NCI-H146 treated with DMSO at 0.1 percent for 48 hours (cell line): Measurements from ENCODE around the gene AMPH.

Source experiments
- DNase-seq: peaks from one replicate; lab custom pipeline; 2025; ENCODE audit not compliant: unreplicated experiment; lab: John Stamatoyannopoulos, UW

Gene AMPH

DNA sequence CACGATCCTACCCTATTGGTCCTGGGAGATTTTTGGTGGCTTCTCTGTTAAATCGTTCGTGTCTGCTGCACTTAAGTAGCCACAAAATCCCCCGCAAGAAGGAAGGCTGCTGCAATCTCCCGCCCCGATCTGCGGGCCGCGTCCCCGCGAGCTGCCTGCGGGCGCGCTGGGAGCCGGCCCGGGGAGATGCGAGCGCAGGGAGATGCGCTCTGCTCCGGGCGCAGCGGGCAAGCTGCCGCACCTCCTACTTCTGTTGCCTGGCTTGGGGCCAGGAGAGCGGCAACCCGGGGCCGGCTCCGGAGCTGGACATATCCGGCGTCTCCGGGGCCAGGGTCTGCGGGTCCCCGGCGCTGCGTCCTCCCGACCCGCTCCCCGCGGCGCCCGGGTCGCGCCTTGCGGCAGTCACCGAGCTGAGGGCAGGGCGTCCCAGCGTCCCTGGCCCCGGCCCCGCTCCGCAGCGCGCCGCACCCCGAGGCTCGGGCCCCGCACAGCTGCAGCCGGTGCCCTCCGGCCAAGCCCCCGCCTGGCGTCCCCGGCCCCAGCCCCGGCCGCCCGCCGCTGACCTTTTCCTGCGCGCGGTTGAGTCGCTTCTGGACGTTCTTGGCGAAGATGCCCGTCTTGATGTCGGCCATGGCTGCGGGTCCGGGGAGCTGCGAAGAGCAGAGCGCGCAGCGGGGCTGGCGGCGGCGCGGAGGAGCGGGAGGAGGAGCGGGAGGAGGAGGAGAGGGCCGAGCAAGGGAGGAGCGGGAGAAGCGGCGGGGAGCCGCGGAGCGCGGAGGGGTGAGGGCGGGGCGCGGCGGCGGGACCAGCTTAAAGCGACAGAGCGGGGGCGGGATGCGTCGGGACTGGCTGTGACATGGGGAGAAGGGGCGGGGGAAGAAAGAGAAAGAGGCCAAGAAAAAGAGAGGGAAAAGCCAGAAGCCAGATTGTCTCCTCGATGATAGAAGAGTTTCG lies at the start of gene AMPH:
AMPH (minus strand) TSS at position 654 of the 954 bp plus-strand sequence; CDS start at position 632, 22 bp downstream.
- peak; percentile 20 for DNase-seq

- DNase-seq = no peak
Observed at GRCh38 chr7:38679419-38679818, 48.2 kb upstream of the AMPH start.

DNA sequence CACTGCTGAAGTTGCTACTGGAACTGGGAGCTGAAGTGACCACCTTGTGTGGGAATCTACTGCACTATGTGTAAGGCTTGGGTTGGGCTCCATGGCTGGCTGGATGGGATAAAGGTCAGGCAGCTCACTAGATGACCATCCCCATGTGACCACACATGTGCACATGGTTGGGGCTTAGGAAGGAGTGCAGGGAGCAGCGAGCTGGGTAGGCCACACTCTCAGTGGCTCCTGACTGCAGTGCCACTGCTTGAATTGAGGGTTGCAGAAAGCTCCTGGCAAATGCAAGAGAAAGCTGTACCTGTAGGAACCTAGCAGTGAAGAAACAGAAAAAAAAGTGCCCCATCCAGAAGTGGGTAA lies 47.5 kb upstream of the AMPH start:
- no peak for DNase-seq

DNA sequence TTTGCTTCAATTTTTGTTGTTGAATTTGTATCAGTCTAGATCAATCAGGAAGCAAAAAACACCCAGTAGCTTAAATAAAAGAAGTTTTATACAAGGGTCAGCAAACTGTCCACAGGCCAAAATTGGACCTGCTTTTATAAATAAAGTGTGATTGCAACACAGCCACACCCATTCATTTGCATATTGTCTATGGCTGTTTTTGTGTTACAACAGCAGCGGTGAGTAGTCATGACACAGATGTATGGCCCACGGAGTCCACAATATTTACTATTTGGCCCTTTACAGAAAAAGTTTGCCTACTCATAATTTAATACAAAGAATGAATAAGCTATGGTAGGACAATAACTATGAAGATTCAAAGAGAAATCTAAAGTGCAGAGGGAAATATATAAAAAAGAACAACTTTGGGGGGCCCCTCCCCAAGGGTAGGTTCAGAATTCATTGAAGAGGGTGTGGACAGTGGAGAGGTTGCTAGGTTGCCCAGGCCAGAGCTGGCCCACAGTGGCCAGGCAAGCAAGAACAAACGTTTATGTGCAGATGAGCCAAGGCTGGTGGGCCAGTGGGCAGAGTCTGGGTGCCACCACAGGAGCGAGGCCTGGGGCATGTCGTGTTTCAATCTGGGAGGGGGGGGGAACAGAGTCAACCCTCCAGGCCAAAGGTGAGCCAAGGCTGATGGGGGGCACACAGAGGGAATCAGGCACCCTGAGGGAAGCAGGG lies 47.0 kb upstream of the AMPH start:
- DNase-seq = no peak

DNA sequence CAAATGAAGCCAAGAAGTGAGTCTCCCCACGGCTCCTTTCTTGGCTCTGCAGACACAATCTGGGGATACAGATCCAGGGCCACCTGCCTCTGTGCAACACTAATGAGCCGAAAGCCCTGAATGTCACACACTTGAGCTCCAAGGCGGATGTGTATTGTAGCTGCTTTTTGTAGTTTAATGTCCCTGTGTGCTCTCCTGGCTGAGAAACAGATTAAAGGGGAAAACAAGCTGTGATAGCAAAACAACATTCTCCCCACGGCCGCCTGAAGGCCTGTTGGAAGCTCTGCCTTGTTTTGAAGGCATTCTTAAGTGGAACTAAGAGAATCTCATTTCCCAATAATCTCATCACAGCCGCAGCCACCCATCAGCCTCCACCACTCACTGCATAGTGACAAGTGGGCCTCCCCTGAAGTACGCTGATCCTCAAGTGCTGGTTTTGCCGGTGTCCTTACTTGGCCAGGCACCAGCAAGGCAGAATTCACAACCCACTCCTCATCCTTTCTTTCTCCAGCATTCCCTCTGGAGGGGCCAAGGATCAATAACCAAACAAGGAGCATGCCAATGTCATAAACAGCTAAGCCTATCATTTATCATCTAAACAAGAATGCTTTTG lies 44.4 kb upstream of the AMPH start:
- no peak for DNase-seq

- no peak for DNase-seq
Observed at GRCh38 chr7:38674513-38674912, 43.3 kb upstream of the AMPH start.

DNA sequence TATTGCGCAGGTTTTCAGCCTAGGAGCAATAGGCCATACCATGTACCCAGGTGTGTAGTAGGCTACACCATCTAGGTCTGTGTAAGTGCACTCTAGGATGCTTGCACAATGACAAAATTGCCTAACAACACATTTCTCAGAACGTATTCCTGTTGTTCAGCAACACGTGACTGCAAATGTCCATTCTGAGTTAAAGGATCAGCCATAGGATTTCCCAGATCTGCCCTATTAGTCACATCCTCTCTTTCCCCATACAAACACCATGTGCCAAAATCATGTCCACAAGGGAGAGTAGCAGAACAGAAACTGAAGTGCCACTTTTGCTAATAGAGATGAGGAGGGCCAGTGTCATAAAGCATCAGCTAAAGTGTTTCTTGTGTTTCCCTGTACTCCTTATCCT lies 42.6 kb upstream of the AMPH start:
- no peak for DNase-seq

DNA sequence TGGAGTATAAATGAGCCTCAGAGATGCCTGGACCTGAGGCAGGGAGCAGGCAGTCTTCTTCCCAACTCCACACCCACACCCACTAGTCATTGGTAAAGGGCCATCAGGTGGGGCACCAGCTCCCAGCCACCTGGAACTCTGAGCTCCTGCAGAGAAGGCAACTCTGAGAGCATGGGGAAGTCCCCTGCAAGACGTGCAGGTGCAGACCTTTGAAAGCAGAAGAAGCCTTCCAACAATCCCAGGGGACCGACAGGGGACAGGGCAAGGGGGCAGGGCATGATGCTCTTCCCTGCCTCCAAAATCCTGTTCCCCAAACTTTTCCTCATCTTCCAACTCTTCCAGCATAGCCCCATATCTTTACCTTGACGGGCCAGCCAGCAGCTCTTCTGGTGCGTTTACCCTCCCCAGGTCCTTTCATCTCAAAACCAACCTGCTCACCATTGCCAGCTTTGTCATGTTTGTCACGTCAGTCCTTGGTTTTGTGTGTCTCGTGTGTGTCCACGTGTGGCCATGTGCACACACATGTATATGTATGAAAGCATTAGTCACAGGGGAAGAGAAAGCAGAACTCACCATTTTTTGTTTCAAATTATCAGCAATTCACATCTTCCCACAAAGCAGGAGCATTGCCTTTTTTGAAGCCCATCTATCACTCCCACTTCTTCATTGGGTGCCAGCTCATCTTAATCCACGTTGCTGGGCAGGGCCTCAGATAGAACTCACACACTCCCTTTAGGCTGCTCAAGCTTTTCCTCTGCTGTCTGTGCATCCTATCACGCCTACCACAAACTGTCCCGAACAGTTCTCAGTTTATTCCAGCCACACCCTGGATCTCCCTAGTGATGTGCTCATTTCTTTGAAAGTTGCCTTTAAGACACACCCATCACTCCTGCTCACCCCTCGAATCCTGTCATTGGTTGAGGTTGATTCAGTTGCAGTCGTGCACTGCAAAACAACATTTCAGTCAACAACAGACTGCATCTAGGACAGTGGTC lies 41.0 kb upstream of the AMPH start:
- DNase-seq = no peak

GRCh38 chr7:38669965-38670520 lies 38.9 kb upstream of the AMPH start:
- DNase-seq = no peak

- DNase-seq = no peak
Observed at GRCh38 chr7:38664972-38665371, 33.8 kb upstream of the AMPH start.

DNA sequence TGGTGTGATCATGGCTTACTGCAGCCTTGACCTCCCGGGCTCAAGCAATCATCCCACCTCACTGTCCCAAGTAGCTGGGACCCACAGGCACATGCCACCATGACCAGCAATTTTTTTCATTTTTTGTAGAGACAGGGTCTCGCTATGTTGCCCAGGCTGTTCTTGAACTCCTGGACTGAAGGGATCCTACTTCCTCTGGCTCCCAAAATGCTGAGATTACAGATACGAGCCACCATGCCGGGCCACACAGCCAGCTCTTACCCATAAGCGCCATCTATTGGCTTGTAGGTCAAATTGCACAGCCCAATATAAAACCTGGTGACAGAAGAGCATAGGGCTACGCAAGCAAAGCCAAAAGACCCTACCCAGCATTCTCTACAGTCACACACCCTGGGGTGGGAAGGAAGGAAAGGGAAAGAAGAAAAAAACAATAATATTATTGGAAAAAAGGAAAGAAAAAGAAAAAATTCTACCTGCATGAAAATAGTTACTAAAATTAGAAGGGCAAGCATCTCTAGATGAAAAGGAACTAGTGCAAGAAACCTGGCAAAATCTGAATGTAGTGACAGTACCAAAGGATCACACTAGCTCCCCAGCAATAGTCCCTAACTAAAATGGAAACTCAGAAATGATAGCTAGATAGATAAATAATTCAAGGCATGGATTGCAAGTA lies 29.4 kb upstream of the AMPH start:
- DNase-seq = peak; percentile 7

GRCh38 chr7:38659931-38660330 lies 28.8 kb upstream of the AMPH start:
- no peak for DNase-seq

- DNase-seq = no peak
Observed at GRCh38 chr7:38658921-38659320, 27.7 kb upstream of the AMPH start.

- no peak for DNase-seq
Observed at GRCh38 chr7:38656968-38657367, 25.8 kb upstream of the AMPH start.

GRCh38 chr7:38655833-38656774 lies 24.9 kb upstream of the AMPH start:
- DNase-seq = no peak

DNA sequence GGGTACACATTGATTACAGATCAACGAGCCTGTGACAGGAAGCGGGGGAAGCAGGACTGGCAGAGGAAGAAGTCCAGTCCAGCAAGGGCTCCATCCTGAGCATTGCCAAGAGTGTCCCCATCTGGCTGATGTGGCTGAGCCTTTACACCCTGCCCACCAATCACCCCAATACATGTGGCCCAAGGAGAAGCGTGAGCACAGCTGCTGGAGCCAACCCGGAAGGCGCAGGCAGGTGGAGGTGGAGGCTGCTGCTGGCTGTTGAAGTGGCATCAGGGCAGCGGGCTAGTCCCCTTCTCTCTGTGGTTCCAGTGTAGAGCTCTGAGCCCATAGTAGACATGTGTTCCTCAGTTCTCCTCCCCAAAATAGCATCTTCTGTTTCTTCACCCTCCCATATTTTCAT lies 6.8 kb upstream of the AMPH start:
- DNase-seq = no peak

GRCh38 chr7:38632411-38632810 lies 1.2 kb upstream of the AMPH start:
- DNase-seq = no peak

- DNase-seq = no peak
Observed at GRCh38 chr7:38629651-38630510, 1.3 kb downstream of the AMPH start.
